Activated T-cell treated with anti-CD3 and anti-CD28 coated beads, Interleukin-2, amount 50 U/mL, for 4 hours (primary cell): ENCODE measurements around the gene PCGF2. TPM values are rescaled to one million over a fixed set of nuclear protein-coding genes. Genes with fewer than 3 reads are reported as not detected.

Experiments used
- ATAC-seq, 2 donors: fragments of 200-7000 bp; cut with Tn5 transposase; one replicate each; pipeline ENCODE4 v1.10.0; 2021
- DNase-seq: peaks from one replicate; pipeline ENCODE4 v3.0.0-alpha.2; 2020
- H3K27me3 Mint-ChIP-seq: one replicate; pipeline ENCODE4 v1.8.0; 2021; ENCODE audit warnings: low read depth, mixed read lengths
- H3K36me3 Mint-ChIP-seq: one replicate; pipeline ENCODE4 v1.8.0; 2022; ENCODE audit warnings: mixed read lengths; ENCODE audit not compliant: insufficient read depth
- H3K4me1 Mint-ChIP-seq: one replicate; pipeline ENCODE4 v1.8.0; 2021; ENCODE audit warnings: low read depth, mixed read lengths
- H3K4me3 Mint-ChIP-seq: one replicate; pipeline ENCODE4 v1.8.0; 2021; ENCODE audit warnings: mild to moderate bottlenecking, moderate library complexity, mixed read lengths
- H3K9me3 Mint-ChIP-seq: one replicate; pipeline ENCODE4 v1.8.0; 2021; ENCODE audit warnings: mixed read lengths
- total RNA-seq, 3 donors: library from RNA; stranded (reverse); gene quantifications; one replicate each; pipeline ENCODE4 v1.2.1, GENCODE V29; 2021

Gene PCGF2
- total RNA-seq, 3 donors from 2014 or later: 0.16 to 0.58 (median 0.43) TPM

DNA sequence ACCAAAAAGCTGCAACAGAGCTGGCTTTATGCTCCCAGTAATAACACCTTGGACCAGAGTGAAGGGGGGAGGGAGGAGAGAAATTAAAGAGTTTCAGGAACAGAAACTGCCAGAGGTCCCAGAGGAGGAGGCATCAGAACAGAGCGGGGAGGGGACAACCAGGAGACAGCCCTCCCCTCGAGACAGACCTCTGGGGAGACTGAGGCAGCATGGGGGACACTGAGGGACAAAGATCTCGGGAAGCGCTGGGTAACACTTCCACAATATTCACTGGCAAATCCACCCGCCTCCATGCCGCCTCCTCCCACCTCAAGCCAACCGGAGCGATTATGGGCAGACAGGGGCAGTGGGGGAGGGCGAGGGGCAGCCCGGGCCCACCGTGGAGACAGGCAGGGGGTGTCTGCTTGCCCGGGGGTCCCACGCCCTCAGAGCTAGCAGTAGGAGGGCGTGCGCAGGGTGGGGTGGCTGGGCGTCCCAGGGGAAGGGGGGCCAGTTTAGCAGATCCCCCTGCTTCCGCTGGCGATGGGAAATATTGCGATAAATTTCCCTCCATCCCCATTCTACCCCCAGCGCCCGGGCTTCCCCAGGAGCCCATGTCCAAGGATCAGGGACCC, 1.2 kb downstream of the PCGF2 start:
- no peak for DNase-seq
- Mint-ChIP-seq H3K4me3 (peak overlapping the region; percentile 68), H3K27me3 (peaks cover 52% of the 10 kb centered on the region), H3K4me1 (peaks cover 31% of the 10 kb centered on the region), H3K9me3 (no peaks in the 10 kb centered on the region), H3K36me3 (peaks cover 2% of the 10 kb centered on the region)
- ATAC-seq: no peak

DNA sequence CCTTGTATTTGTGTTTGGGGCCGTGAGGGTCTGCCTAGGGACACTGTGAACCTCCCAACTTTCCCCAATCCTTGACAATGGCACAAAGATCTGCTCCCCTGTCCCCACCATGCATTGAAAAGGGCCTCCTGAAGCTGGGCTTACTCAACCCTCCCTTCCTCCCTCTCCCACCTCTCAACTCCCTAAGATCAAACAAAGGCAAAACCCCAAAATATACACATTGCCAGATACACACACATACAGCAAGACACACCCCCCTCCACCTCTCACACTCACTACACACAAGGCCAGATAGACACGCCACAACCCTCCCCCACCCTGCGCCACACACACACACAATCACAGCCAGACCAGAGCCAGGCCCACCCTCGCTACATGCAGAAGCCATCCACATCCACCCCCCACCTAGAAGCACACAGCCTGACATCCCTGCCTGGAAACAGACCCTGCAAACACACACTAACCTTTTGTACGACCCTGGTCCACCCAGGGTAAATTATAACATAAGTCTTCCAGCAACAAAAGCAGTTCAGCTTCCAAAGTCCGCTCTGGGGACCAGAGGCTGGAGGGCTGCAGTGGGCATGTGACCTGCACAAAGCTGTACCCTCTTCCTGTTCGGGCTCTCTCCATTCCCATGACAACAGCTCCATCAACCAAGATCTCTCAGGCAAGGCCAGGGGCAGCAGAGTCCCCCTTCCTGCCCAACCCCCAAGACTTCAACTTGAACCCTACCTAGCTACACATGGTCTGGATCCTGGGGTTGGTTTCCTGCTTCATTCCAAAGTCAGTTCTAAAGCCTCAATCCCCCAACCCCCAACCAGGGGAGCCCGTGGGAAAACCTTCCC, 1.9 kb downstream of the PCGF2 start:
- H3K36me3 Mint-ChIP-seq: no peaks in the 10 kb centered on the region
- peaks cover 49% of the 10 kb centered on the region for H3K27me3 Mint-ChIP-seq
- DNase-seq: no peak
- no peaks in the 10 kb centered on the region for H3K9me3 Mint-ChIP-seq
- peak overlapping the region; percentile 68 for H3K4me3 Mint-ChIP-seq
- peaks cover 25% of the 10 kb centered on the region for H3K4me1 Mint-ChIP-seq
- no peak for ATAC-seq

- DNase-seq: no peak
- H3K27me3 Mint-ChIP-seq: peaks cover 43% of the 10 kb centered on the region
- H3K4me3 Mint-ChIP-seq: no peak overlapping the region
- no peak for ATAC-seq
- peaks cover 19% of the 10 kb centered on the region for H3K4me1 Mint-ChIP-seq
- no peaks in the 10 kb centered on the region for H3K36me3 Mint-ChIP-seq
- no peaks in the 10 kb centered on the region for H3K9me3 Mint-ChIP-seq
These were observed 2.6 kb downstream of the PCGF2 start for GRCh38 chr17:38745545-38745944.

DNA sequence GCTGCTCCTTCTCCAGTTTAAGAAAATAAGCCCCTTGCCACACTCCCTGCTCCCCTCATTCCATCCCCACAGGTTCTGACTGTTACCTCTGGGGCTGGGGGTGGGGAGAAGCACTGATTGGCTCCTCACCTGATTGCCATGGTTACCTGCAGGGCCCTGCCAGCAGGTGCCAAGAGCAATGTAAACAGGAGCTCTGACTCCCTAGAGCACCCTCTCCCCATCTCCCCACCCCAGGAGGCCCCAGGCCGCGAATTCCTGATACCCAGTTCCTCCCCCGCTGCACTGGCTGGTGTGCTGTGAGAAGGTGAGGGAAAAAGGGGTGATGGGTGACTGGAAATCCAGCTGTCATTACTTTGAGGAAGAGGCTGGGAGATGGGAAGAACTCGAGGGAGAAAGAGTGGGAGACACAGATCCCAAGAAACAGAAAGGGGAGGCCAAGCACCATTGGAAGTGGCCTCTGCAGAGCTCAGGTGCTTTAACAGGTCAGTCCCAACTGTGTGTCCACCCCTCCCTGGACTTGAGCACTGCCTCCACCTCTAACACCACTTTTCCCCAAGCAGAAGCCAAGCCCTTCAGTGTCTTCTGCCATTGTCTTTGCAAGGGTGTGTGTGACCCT, 4.5 kb downstream of the PCGF2 start:
- Mint-ChIP-seq H3K4me1 (peaks cover 5% of the 10 kb centered on the region), H3K36me3 (no peaks in the 10 kb centered on the region), H3K27me3 (peaks cover 28% of the 10 kb centered on the region), H3K9me3 (no peaks in the 10 kb centered on the region), H3K4me3 (no peak overlapping the region)
- no peak for ATAC-seq
- DNase-seq: no peak

DNA sequence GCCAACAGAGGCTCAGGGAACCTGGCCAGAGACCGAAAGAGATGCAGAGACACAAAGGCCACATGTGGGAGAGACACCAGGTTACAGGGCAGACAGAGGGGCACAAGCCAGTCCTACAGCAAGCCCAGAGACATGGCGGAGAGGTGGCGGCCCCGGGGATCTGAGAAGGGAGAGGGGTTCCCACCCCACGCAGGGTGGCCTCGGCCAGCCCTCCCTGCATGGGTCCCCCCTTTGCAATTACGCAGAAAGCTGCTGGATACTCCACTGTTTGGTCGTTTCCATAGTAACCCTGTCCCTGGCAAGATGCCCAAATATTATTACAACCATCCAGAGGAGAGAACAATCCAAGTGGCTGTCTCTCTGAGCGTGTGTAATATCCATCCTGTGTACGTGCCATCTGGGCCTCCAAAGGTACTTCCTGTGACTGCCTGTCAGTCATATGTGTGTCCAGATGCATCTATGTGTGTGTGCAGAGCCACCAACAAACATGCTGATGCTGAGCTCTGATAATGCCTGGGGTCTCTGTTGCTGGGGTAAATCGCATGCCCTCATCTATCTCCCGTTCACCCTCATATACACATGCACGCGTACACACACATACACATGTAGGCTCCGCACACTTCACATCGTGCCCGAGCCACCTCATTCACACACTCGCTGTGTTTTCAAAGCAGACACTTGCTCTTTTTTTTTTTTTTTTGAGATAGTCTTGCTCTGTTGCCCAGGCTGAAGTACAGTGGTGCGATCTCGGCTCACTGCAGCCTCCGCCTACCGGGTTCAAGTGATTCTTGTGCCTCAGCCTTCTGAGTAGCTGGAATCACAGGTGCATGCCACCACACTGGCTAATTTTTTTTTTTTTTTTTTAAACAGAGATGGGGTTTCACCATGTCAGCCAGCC, 5.5 kb downstream of the PCGF2 start:
- no peak for DNase-seq
- H3K4me1 Mint-ChIP-seq: peaks cover 4% of the 10 kb centered on the region

GRCh38 chr17:38741921-38742410, 6.2 kb downstream of the PCGF2 start:
- H3K9me3 Mint-ChIP-seq: no peaks in the 10 kb centered on the region
- ATAC-seq (no peak), DNase-seq (no peak)
- no peak overlapping the region for H3K4me3 Mint-ChIP-seq
- H3K36me3 Mint-ChIP-seq: no peaks in the 10 kb centered on the region
- peaks cover 23% of the 10 kb centered on the region for H3K27me3 Mint-ChIP-seq
- peaks cover 4% of the 10 kb centered on the region for H3K4me1 Mint-ChIP-seq

More for the DNA sequence above, 5.5 kb downstream of the PCGF2 start:
- Mint-ChIP-seq H3K27me3 (peaks cover 23% of the 10 kb centered on the region), H3K36me3 (no peaks in the 10 kb centered on the region), H3K4me3 (no peak overlapping the region), H3K9me3 (no peaks in the 10 kb centered on the region)
- no peak for ATAC-seq

- Mint-ChIP-seq H3K4me3 (no peak overlapping the region), H3K27me3 (peaks cover 18% of the 10 kb centered on the region), H3K4me1 (no peaks in the 10 kb centered on the region)
These were observed 6.7 kb downstream of the PCGF2 start for GRCh38 chr17:38741461-38741860.

GRCh38 chr17:38740806-38741205, 7.3 kb downstream of the PCGF2 start:
- Mint-ChIP-seq H3K4me1 (no peaks in the 10 kb centered on the region), H3K27me3 (peaks cover 11% of the 10 kb centered on the region)

More at GRCh38 chr17:38741461-38741860, 6.7 kb downstream of the PCGF2 start:
- no peak for DNase-seq
- H3K9me3 Mint-ChIP-seq: no peaks in the 10 kb centered on the region
- no peaks in the 10 kb centered on the region for H3K36me3 Mint-ChIP-seq
- ATAC-seq: no peak

GRCh38 chr17:38740044-38740443, 8.1 kb downstream of the PCGF2 start:
- peaks cover 7% of the 10 kb centered on the region for H3K27me3 Mint-ChIP-seq
- peaks cover 5% of the 10 kb centered on the region for H3K4me1 Mint-ChIP-seq
- H3K4me3 Mint-ChIP-seq: no peak overlapping the region
- H3K36me3 Mint-ChIP-seq: no peaks in the 10 kb centered on the region
- no peak for ATAC-seq
- H3K9me3 Mint-ChIP-seq: no peaks in the 10 kb centered on the region
- DNase-seq: no peak

More at GRCh38 chr17:38740806-38741205, 7.3 kb downstream of the PCGF2 start:
- no peak for ATAC-seq
- no peaks in the 10 kb centered on the region for H3K9me3 Mint-ChIP-seq
- DNase-seq: no peak
- H3K4me3 Mint-ChIP-seq: no peak overlapping the region
- H3K36me3 Mint-ChIP-seq: no peaks in the 10 kb centered on the region

- ATAC-seq (no peak), DNase-seq (no peak)
- Mint-ChIP-seq H3K4me3 (no peak overlapping the region), H3K4me1 (peaks cover 12% of the 10 kb centered on the region), H3K36me3 (no peaks in the 10 kb centered on the region), H3K27me3 (peaks cover 4% of the 10 kb centered on the region), H3K9me3 (no peaks in the 10 kb centered on the region)
These were observed 8.8 kb downstream of the PCGF2 start for GRCh38 chr17:38739305-38739704.

GRCh38 chr17:38738686-38739085, 9.4 kb downstream of the PCGF2 start:
- no peak for ATAC-seq
- H3K36me3 Mint-ChIP-seq: no peaks in the 10 kb centered on the region
- no peak overlapping the region for H3K4me3 Mint-ChIP-seq
- peaks cover 18% of the 10 kb centered on the region for H3K4me1 Mint-ChIP-seq
- no peak for DNase-seq
- no peaks in the 10 kb centered on the region for H3K9me3 Mint-ChIP-seq
- H3K27me3 Mint-ChIP-seq: peaks cover 4% of the 10 kb centered on the region

DNA sequence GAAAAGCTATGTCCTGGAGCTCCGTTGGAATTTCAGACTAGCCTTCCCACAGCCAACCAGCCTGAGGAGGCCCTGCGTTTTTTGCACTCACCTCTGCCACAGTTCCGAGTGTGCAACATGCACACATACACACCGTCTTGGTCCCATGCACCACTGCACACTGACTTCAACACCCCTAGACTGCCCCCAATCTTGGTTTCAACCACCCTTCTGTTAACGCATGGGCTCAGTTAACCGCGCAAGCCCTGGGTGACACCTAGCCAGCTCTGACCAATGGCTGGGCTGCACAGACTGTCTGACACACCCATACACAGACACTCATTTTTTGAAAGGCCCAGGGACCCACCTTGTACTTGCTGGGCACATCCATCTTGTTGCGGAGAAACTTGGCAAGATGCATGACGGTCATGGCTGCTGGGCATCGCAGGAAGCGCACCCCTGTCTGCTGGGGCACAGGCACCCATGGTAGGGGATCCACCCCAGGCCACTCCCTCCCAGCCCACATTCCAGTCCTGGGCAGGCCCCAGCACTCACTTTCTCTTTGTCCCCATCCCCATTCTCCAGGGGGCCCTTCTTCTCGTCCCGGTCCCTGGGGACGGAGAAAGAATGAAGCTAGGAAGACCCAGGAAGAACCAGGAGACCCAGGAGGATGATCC, 10.0 kb downstream of the PCGF2 start:
- H3K4me1 Mint-ChIP-seq: peaks cover 22% of the 10 kb centered on the region

DNA sequence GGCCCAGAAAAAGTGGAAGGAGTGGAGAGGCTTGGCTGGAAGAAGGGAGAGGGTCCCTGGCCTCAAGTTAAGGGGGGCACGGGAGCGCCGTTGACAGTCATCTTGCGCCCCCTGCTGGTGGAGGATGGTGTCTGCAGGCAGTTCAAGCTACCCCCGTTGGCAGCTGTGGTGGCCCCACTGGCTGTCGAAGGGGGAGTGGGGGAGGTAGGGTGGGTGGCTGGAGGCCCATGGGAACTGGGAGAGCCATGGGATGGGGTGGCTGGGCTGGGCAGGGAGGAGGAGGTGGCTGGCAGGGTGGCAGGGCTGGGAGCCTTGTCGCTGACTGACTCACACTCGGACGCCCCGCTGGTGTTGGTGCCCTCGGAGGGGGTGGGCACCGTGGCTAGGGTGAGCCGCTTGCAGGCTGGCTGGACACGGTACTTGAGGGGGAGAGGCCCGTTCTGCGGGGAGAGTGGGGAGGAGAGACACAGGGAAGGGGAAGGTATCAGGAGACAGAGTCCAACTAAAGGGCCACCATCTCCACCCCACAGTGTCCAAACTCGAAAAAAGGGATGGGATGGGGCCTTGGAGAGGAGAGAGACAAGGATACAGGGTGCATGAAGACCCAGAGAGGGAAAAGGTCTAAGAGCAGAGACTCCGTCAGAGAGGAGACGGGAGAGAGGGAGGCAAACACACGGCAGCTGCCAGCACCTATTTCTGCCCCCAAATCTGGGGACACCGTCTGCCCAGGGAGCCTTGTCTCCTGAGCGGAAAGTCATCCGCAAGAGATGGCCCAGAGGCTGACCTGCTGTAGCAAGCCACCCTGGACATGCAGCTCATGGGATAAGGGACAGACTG, 12.8 kb downstream of the PCGF2 start:
- H3K27me3 Mint-ChIP-seq: no peaks in the 10 kb centered on the region
- ATAC-seq (no peak), DNase-seq (peak; percentile 79)
- no peaks in the 10 kb centered on the region for H3K9me3 Mint-ChIP-seq
- no peak overlapping the region for H3K4me3 Mint-ChIP-seq
- H3K36me3 Mint-ChIP-seq: peaks cover 2% of the 10 kb centered on the region
- peaks cover 48% of the 10 kb centered on the region for H3K4me1 Mint-ChIP-seq

More for the DNA sequence above, 10.0 kb downstream of the PCGF2 start:
- DNase-seq (no peak), ATAC-seq (no peak)
- H3K9me3 Mint-ChIP-seq: no peaks in the 10 kb centered on the region
- peaks cover 2% of the 10 kb centered on the region for H3K27me3 Mint-ChIP-seq
- H3K4me3 Mint-ChIP-seq: no peak overlapping the region
- no peaks in the 10 kb centered on the region for H3K36me3 Mint-ChIP-seq
